ENCODE results near the gene U2AF1L4.

The U2AF1L4 gene

DNA sequence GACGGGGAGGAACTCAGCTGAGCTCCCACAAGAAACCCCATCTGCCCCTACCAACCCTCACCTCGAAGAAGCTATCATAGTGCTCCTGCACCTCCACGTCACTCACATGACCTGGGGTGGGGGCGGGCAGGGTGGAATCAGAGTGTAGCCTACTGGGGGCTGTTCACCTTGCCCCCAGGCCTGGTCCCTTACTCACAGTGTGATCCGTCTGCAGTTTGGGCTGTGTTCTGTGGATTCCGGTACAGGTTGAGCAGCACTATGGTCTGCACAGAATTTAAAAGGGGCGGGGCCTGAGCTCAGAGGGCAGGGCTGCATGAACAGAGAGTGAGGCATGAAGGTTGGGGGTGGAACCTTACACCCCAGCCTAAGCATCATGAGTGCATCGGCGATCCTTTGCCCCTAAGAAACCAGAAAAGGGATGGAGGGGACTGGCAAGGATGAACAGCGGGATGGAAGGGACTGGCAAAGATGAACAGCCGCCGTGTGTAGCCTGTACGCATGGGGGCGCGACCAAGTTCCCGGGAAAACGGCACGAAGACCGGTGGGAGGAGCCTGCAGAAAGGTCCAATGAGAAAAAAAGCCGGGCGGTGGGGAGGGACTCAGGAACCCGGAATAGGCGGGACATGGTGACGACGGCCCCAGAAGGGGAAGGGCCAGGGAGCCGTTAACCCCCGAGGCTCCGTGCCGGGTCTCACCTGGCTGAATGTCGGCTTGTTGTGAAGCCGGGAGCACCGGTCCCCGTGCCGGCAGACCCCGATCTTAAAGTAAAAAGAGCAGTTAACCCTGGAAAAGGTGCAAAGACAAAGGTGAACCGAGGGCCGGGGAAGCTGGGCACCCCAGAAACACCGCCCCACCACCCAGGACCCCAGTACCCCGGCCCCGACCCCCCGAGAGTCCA is 539 bp downstream of the U2AF1L4 start:
- DNase-seq (ENCODE audit: low spot score) (peak; percentile 96), ATAC-seq (ENCODE audit: low read depth) (peak; percentile 51)
- Histone ChIP-seq H3K27ac (ENCODE audit: poor library complexity, severe bottlenecking) (peak overlapping the region; percentile 82), H3K4me1 (ENCODE audit: insufficient read depth, poor library complexity, severe bottlenecking) (no peaks in the 10 kb centered on the region), H3K4me3 (ENCODE audit: severe bottlenecking) (peak overlapping the region; percentile 70), H3K27me3 (ENCODE audit: insufficient read depth, poor library complexity, severe bottlenecking) (no peaks in the 10 kb centered on the region), H3K36me3 (ENCODE audit: low read depth) (no peaks in the 10 kb centered on the region), H3K9me3 (ENCODE audit: severe bottlenecking) (no peaks in the 10 kb centered on the region)
- TF ChIP-seq, protein P1, sequence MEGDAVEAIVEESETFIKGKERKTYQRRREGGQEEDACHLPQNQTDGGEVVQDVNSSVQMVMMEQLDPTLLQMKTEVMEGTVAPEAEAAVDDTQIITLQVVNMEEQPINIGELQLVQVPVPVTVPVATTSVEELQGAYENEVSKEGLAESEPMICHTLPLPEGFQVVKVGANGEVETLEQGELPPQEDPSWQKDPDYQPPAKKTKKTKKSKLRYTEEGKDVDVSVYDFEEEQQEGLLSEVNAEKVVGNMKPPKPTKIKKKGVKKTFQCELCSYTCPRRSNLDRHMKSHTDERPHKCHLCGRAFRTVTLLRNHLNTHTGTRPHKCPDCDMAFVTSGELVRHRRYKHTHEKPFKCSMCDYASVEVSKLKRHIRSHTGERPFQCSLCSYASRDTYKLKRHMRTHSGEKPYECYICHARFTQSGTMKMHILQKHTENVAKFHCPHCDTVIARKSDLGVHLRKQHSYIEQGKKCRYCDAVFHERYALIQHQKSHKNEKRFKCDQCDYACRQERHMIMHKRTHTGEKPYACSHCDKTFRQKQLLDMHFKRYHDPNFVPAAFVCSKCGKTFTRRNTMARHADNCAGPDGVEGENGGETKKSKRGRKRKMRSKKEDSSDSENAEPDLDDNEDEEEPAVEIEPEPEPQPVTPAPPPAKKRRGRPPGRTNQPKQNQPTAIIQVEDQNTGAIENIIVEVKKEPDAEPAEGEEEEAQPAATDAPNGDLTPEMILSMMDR (IDR thresholded peaks at IDR 0.05; ENCODE audit: poor library complexity, severe bottlenecking) = peak; percentile 35

DNA sequence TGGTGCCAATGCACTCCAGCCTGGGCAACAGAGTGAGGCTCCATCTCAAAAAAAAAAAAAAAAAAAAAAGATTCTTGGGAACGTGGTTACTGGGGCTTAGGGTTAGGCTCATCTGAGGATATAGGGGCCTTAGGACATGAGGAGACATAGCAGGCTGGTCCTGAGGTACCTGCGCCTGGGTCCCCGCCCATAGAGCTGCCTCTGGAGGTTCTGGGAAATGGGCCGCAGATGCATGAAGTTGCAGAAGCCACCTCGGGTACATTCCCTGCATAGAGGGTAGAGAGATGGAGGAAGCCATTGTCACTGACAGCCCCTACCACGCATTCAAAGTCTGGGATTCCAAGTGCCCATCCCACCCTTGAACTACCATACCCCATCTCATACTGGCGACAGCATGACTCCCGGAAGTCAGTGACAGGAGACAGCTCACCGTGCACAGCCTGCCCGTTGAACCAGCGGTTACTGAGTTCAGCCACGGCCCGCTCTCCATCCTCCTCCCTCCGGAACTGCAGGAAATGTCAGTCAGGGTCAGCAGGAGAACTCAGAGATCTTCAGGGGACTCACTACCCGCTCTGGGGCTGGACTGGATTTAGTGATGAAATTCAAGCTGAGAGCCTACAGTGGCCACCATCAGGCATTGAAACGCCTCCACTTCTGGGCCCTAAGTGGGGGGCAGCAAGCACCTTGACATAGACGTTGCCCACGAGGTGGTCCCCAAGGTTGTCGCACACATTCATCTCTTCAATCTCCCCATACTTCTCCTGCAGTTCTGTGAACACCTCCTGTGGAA is 1.4 kb downstream of the U2AF1L4 start:
- Histone ChIP-seq H3K27ac (ENCODE audit: poor library complexity, severe bottlenecking) (no peak overlapping the region), H3K9me3 (ENCODE audit: severe bottlenecking) (no peaks in the 10 kb centered on the region), H3K36me3 (ENCODE audit: low read depth) (peaks cover 4% of the 10 kb centered on the region), H3K4me3 (ENCODE audit: severe bottlenecking) (no peak overlapping the region), H3K4me1 (ENCODE audit: insufficient read depth, poor library complexity, severe bottlenecking) (no peaks in the 10 kb centered on the region), H3K27me3 (ENCODE audit: insufficient read depth, poor library complexity, severe bottlenecking) (no peaks in the 10 kb centered on the region)
- TF ChIP-seq, protein P1 (IDR thresholded peaks at IDR 0.05; ENCODE audit: poor library complexity, severe bottlenecking) = no peak
- ATAC-seq (ENCODE audit: low read depth) = no peak
- no peak for DNase-seq (ENCODE audit: low spot score)

DNA sequence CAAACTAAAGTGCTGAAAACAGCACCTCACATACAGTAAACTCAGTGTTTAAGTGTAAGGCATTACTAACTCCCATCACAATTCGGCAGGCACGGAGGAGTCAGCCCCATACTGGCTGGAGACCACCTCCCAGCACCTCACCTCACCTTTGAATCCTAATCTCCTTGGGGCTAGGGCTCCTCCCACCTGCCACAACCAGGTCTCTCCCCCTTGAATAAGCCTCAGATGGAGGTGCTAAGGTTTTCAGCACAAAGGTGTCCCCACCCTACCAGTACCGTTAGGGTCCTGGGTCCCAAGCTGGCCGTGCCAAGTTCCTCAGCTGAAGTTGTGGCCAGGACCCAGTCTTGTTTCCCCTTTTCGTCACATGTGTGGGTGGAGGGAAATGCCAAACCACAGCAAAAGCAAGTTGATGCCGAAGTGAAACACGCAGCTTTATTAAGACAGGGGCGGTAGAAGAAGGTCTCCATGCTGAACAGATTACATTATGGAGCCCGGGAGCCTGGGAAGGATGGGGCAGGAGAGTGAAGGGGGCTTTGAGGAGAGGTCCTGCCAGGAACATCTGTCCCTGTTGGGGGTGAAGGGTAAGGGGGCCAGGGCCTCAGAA is 3.0 kb downstream of the U2AF1L4 start, which contains the start of gene IGFLR1:
IGFLR1 (minus strand) TSS at position 332 of the 604 bp plus-strand sequence. CDS start 1,272 bp downstream, outside the sequence.
- Histone ChIP-seq H3K9me3 (ENCODE audit: severe bottlenecking) (no peaks in the 10 kb centered on the region), H3K36me3 (ENCODE audit: low read depth) (peaks cover 17% of the 10 kb centered on the region), H3K27me3 (ENCODE audit: insufficient read depth, poor library complexity, severe bottlenecking) (no peaks in the 10 kb centered on the region), H3K4me3 (ENCODE audit: severe bottlenecking) (no peak within 1 kb of the TSS), H3K4me1 (ENCODE audit: insufficient read depth, poor library complexity, severe bottlenecking) (no peaks in the 10 kb centered on the region), H3K27ac (ENCODE audit: poor library complexity, severe bottlenecking) (no peak within 1 kb of the TSS)
- TF ChIP-seq, protein P1 (IDR thresholded peaks at IDR 0.05; ENCODE audit: poor library complexity, severe bottlenecking) = no peak
- DNase-seq (ENCODE audit: low spot score) (no peak), ATAC-seq (ENCODE audit: low read depth) (no peak)

DNA sequence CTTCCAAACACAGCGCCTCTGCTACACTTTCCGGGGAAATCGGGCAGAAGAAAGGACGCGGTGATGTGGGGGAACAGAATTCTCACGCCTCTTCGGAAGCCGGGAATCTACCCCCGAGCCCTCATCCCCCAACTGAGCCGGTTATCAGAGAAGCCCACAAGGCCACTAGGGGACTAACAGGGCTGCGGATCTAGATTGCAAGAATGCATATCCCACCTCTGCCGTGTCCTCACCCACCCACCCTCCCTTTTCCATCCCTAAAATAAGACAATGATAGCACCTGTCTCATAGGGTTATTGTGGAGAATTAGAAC is 4.1 kb downstream of the U2AF1L4 start:
- Histone ChIP-seq H3K4me1 (ENCODE audit: insufficient read depth, poor library complexity, severe bottlenecking) (no peaks in the 10 kb centered on the region), H3K4me3 (ENCODE audit: severe bottlenecking) (peak overlapping the region; percentile 38), H3K27ac (ENCODE audit: poor library complexity, severe bottlenecking) (peak overlapping the region; percentile 12), H3K9me3 (ENCODE audit: severe bottlenecking) (no peaks in the 10 kb centered on the region), H3K27me3 (ENCODE audit: insufficient read depth, poor library complexity, severe bottlenecking) (no peaks in the 10 kb centered on the region), H3K36me3 (ENCODE audit: low read depth) (peaks cover 24% of the 10 kb centered on the region)
- no peak for ATAC-seq (ENCODE audit: low read depth)
- no peak for DNase-seq (ENCODE audit: low spot score)
- TF ChIP-seq, protein P1 (IDR thresholded peaks at IDR 0.05; ENCODE audit: poor library complexity, severe bottlenecking) = no peak
